GM06990 (cell line): ENCODE measurements around the gene EPN2.

Source experiments
- DNase-seq: peaks from one replicate; pipeline ENCODE4 v3.0.0-alpha.2; 2011; ENCODE audit not compliant: insufficient read length; ENCODE audit errors: extremely low read depth
- H3K27me3 ChIP-seq: replicated peaks from 2 replicates; pipeline ENCODE4 v1.6.0; 2011; ENCODE audit warnings: low read length; ENCODE audit not compliant: control insufficient read depth, insufficient read depth
- H3K36me3 ChIP-seq: 2 replicates; pipeline ENCODE4 v1.5.1; 2011; ENCODE audit warnings: low read length; ENCODE audit not compliant: control insufficient read depth, insufficient read depth
- H3K4me3 ChIP-seq: replicated peaks from 2 replicates; pipeline ENCODE4 v1.5.1; 2011; ENCODE audit warnings: low read depth, mild to moderate bottlenecking, control low read depth, low read length
- TF ChIP-seq, protein P1 (sequence below): IDR thresholded peaks from 2 replicates; pipeline ENCODE4 v1.5.1; 2011; ENCODE audit warnings: low read length, control low read depth, mild to moderate bottlenecking, inconsistent platforms; ENCODE audit not compliant: insufficient read depth, poor library complexity, severe bottlenecking

EPN2 gene

DNA sequence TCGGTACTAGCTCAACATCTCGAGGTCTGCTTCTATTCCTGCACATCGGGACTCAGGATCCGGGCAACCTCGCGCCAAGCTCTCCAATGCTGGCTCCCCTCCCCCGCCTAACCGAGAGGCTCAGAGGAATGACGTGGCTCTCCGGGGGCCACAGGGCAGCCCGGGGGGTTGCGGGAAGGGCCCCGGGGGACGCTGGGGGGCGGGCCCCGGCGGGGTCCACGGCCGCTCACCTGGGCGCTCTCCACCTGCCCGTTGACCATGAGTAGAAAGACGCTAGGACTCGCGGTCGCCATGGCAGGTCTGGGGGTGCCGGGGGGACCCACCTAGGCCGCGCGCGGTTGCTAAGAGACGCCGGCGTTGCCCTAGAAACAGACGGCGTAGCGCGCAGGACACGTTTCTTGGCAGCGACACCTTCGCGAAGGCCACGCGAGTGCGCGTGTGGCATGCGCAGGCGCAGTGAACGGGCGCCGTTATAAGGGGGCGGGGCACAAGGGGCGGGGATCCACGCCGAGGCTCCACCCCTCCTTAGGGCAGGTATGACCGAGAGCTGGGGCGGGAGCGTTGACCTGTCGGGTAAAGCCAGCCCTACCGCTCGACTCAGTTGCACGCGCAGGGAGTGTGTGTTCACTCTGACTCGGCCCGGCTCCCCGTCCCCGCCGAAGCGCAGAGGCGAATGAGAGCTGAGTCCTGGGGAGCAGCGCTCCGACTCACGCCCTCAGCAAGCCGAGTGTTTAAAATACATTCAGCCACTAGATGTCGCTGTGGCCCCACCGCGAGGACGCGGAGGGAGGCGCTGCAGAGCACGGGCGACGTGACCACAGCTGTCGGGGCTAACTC, 125.3 kb downstream of the EPN2 start, which contains the start of gene B9D1:
Gene B9D1 (minus strand): TSS at position 447 of the 837 bp plus-strand sequence. CDS start 154 bp downstream, at position 293.
- no peaks in the 10 kb centered on the region; the same call in 1 of the 2 replicates for H3K27me3 ChIP-seq
- H3K4me3 ChIP-seq, result peak within 1 kb of the TSS; percentile 77
- no peaks in the 10 kb centered on the region for H3K36me3 ChIP-seq
- TF ChIP-seq, protein P1, sequence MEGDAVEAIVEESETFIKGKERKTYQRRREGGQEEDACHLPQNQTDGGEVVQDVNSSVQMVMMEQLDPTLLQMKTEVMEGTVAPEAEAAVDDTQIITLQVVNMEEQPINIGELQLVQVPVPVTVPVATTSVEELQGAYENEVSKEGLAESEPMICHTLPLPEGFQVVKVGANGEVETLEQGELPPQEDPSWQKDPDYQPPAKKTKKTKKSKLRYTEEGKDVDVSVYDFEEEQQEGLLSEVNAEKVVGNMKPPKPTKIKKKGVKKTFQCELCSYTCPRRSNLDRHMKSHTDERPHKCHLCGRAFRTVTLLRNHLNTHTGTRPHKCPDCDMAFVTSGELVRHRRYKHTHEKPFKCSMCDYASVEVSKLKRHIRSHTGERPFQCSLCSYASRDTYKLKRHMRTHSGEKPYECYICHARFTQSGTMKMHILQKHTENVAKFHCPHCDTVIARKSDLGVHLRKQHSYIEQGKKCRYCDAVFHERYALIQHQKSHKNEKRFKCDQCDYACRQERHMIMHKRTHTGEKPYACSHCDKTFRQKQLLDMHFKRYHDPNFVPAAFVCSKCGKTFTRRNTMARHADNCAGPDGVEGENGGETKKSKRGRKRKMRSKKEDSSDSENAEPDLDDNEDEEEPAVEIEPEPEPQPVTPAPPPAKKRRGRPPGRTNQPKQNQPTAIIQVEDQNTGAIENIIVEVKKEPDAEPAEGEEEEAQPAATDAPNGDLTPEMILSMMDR, result peak; percentile 93
- peak; percentile 92 for DNase-seq

DNA sequence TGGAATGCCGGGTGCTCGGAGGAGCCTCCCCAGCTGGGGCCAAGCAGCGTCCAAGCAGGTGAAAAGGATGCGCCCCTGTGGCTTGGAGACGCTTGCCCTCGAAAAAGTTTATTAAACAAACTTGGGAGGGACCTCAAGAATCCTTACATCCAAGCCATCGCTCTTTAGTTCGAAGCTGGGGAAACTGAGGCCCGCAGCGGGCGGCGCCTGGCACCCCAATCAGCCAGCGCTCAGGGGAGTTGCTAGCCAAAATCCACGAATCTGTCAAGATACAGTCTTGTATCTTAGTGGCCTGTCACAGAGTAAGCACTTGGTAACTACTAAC, 125.9 kb downstream of the EPN2 start:
- no peak for DNase-seq
- Histone ChIP-seq H3K4me3 (no peak overlapping the region; the same call in 1 of the 2 replicates), H3K27me3 (no peaks in the 10 kb centered on the region; the same call in 1 of the 2 replicates), H3K36me3 (no peaks in the 10 kb centered on the region)
- TF ChIP-seq, protein P1, result no peak

- H3K27me3 ChIP-seq, result no peaks in the 10 kb centered on the region; the same call in 1 of the 2 replicates
- TF ChIP-seq, protein P1, result no peak
- DNase-seq, result no peak
- H3K4me3 ChIP-seq, result no peak overlapping the region
- no peaks in the 10 kb centered on the region for H3K36me3 ChIP-seq
Measured at GRCh38 chr17:19363460-19364035, 126.4 kb downstream of the EPN2 start.

- Histone ChIP-seq H3K36me3 (no peaks in the 10 kb centered on the region), H3K27me3 (no peaks in the 10 kb centered on the region; the same call in 1 of the 2 replicates), H3K4me3 (no peak overlapping the region)
- DNase-seq, result no peak
- TF ChIP-seq, protein P1, result no peak
Measured at GRCh38 chr17:19364699-19365498, 127.7 kb downstream of the EPN2 start.

- TF ChIP-seq, protein P1, result no peak
- Histone ChIP-seq H3K36me3 (no peaks in the 10 kb centered on the region), H3K27me3 (no peaks in the 10 kb centered on the region; the same call in 1 of the 2 replicates), H3K4me3 (no peak overlapping the region)
- no peak for DNase-seq
Measured at GRCh38 chr17:19365499-19365817, 128.3 kb downstream of the EPN2 start.
